NCI-H82 treated with DMSO at 0.1 percent for 48 hours (cell line): Measurements from ENCODE around the gene CACNA2D3.
A peak's percentile ranks its signal among the peaks of the same experiment; 100 is the strongest.

Experiments
- DNase-seq: peaks from one replicate; lab custom pipeline; 2025; ENCODE audit not compliant: unreplicated experiment; lab: John Stamatoyannopoulos, UW

CACNA2D3 gene

DNA sequence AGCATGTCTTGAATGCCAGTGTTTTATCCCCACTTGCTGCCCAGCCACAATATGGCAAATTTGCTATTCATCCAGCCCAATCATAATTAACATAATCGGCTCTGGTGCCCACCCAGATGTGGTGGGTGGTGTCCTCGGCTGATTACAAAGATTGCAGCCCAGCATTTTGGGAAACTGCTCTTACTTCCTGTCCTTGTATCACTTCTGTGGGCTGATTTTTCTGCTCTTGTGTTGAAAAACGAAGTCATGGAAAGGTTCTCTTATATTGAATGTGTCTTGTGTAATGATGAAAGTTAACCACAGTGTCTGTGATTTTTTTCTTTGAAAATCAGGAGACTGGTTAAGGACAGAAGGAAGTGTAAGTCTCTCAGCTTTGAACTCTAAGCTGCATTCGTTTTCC, 141.7 kb downstream of the CACNA2D3 start:
- no peak for DNase-seq

DNA sequence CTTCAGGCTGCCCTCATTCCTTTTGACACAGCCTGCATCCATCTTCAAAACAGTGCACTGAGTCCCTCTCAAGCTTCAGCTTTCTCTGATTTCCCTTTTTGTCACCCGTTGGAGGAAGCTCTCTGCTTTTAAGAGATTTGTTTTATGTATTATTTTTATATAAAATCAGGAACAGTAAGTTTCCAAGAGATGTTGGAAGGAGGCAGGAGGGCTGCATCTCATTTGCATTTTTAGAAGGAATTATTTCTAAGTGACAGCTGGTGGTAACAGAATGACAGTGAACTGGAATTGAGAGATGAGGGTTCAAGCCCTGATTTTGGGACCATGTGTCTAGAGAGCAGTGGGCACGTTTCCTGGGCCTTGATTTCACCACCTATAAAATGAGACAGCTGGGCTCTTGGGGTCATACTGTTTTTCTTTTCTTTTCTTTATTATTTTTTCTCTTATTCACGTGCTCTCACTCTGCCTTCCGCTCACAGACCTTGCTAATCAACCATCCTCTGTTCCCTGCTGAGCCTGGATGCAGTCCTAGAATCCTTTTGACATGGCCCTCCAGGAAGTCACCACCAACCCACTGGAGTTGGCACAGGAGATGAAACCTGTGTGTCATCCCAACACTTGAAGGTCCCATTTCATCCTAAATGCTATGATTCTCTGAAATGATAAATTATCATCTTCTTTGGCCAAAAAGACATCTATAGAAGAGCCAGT, 148.6 kb downstream of the CACNA2D3 start:
- DNase-seq: no peak

DNA sequence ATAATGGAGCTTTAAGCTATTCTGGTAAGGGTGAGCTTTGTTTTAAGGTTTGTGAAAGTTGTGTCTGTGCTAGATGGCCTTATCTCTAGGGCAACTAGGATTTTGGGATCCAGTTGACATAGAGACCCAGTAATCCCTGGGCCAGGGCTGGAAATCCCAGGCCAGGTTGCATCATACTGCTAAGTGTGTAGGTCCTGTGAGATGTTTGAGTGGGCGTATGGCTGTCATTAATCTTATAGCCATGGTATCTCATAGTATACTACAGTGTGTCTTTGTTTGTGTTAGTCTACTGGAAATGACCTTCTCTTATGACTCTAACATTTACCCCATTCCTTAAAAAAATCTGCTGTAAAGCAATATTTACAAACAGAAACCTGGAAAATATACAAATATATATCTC, 151.4 kb downstream of the CACNA2D3 start:
- DNase-seq: no peak

DNA sequence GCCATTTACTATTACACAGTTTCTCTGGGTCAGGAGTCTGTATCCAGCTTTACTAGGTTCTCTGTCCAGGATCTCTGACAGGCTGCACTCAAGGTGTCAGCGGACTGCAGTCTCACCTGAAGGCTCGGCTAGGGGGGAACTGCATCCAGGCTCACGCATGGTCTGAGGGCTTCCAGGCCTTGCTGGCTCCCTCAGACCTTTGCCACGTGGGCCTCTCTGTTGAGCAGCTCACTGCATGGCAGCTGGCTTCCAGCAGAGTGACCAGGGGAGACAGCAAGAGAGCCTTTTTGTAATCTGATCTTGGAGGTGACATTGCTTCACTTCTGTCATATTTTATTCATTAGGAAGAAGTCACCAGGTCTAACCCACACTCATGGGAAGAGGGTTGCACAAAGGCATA, 152.3 kb downstream of the CACNA2D3 start:
- DNase-seq: no peak

DNA sequence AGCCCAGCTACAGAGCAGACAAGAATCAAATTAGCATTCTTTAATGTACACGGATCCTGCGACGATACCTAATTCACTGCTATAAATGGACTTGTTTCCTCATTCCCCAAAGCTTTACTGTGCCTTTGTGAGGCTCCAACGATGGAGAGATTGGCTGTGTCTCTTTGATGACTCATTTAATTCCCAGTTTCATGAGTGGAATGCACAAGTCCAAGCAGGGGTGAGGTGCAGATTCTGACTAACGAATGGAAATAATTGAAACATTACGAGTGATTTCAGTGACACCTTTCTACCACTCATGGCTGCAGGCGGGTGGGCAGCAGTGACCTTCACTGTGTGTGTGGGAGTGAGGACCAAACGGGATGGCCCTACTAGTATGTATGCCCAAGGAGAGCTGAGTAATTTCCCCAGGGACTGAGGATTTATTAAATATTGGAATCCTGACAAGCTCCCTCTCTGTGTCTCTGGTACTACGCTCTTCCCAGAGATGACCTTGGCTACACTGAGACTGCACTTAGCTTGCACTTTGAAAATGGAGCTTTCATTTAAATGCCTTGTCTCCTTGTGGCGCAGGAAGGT, 156.7 kb downstream of the CACNA2D3 start:
- DNase-seq: no peak

DNA sequence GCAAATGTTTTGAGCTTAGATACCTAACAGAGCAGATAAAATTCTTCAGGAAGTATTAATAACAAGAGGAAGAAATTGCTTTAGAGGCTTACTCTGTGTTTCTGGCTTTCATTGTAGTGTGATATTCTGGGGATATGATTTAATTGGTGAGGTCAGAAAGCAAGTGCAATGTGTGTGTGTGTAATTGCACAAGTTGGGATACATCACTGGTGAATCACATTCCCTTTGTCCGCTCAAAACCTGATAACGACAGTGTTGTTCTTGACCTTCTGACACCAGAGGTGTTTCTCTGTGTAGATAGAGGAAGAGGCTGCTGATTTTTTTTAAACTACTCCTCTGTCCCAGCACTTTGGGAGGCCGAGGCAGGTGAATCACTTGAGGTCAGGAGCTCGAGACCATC, 161.1 kb downstream of the CACNA2D3 start:
- no peak for DNase-seq

DNA sequence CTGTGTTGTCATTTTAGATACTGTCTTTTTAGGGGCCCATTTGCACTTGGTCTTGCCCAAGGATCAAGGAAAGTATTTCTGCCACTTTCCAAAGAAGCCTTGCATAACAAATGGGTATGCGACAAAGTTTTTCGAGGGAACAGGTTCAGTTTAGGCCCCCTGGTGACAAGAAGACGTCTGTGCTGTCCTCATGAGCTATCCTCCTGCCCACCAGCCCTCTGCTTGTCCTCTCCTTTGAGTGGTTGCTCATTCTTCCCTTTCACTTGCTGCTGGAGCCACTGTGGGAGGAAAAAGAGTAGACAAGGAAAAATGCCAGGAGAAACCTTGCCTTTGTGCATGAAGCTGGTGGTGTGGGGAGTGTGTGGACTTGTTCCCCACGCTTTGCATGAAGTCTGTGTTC, 171.9 kb downstream of the CACNA2D3 start:
- DNase-seq: no peak

DNA sequence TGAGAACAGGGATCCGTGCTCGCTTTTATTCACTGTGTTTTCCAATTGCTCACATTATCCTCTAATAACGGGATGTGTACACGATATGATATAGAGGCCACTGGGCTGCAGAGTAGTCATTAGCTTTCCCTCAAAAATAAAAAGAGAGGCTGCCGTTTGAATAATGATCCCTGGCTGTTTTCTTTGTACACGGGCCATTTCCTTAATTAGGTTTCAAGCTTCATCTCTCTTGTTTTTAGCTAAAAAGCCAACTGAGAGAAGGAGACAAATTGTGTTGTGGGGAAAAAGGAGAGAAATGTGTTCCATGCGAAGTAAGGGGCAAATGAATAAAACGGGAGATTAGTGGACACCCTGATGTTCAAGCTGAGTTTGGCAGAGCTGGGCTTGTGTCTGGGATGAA, 174.2 kb downstream of the CACNA2D3 start:
- DNase-seq: no peak

DNA sequence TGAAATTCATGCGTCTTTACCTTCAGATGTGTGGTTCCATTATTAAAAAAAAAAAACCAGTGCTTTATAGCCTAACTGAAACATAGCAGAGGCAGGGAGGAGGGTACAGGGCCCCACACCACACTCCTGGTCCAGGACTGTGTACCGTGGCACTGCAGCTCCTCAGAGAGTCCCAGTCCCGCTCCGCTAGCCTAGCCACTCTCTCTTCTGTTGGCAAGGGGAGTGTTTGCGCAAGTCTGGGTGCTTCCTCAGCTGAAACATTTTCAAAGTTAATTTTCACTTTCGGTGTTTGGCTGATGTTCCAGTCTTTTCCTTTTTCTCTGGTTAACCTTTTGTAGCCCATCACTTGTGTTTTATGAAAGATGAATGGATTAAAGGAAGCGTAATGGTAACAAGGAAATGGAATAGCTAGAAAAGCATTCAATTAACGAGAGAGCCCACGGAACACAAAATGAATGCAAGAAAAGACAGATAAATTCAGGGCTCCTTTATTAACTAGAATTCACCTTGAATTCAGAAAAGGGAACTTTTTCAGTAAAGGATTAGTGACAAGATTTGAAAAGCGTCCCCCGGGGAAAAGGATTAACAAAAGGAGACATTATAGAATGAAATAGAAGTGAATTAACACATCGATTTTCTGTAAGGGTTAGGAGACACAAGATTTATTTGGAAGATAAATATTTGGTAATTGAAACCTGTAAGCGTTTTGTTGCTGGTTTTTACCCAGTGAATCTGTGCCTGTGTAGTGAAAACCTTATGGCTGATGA, 177.0 kb downstream of the CACNA2D3 start:
- peak; percentile 4 for DNase-seq

DNA sequence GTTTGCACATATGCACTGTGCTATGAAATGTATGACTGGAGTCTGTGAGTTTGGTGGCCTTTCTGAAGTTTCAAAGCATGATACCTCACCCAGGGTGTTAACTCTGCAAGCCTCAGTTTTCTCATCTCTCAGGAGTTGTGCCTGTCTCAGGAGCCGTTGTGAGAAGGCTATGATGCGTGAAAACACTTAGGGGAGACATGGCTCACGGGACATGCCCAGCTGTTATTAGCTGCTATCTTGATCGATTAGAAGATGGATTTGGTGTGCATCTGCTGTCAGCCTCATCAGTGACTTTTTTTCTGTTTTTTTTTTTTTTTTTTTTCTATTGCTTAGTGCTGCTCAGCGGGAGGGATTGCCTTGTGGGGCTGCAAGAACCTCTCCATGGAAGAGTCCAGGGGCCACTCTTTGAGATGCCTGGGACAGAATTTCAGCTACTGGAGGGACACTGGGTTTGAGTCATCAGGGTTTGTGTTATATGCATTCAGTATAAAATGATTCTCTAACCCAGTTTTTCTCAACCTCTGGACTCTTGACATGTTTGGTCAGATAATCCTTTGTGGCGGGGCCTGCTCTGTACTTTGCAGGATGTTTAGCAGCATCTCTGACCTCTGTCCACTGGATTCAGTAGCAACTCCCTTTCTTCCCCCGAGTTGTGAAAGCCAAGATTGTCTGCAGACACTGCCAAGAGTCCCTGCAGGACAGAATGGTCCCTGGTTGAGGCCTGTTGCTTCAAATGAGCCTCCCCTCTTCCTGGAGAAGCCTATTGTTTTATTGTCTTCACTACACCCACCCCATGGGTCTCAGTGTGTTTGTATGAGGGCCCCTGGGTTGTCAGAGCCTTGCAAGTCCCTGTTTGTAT, 181.4 kb downstream of the CACNA2D3 start:
- DNase-seq: no peak

DNA sequence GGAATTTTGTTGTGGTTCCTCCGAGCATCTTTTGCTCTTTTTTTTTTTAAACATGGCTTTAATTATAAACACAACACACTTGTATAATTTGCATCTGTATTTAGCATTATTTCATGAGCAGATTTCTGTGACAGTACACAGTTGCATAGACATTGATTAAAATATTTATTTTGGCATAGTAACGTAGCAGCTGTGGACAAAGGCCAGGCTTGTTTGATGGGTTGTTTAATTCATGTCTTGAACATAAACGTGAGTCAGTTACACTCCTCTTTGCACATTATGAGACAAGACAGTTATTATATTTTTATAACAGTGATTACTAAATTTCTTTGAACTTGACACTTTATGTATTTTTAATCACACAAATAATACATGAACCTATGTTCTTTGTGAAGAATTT, 182.5 kb downstream of the CACNA2D3 start:
- no peak for DNase-seq

DNA sequence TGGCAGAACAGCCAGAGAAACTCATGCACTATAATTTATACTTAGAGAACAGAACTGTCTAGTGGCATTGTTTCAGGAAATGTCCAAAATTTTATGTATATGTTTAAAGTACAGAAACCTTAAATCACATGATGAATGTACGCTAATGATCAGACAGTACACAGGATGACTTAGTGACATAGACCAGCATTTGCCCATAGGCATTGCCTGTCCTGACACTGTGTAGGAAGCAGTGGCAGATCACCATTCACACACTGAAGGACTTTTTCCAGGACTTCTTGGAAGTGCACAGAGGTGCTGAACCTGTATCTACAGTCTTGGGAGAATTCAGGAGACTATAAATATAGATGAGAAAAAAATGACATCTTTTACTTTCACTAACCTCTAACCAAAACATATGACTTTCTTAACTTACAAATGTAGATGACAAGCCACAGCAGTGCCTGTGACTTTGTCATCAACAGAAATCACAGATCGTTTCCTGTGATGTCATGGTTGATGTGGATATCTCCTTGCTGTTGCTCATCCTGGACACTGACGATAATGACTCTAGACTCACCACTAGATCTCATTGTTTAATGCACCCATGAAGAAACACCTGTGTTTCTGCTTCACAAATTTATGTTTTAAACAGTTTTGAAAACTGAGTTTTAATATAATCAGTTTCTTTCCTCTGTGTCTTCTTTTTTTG, 183.2 kb downstream of the CACNA2D3 start:
- DNase-seq: no peak

DNA sequence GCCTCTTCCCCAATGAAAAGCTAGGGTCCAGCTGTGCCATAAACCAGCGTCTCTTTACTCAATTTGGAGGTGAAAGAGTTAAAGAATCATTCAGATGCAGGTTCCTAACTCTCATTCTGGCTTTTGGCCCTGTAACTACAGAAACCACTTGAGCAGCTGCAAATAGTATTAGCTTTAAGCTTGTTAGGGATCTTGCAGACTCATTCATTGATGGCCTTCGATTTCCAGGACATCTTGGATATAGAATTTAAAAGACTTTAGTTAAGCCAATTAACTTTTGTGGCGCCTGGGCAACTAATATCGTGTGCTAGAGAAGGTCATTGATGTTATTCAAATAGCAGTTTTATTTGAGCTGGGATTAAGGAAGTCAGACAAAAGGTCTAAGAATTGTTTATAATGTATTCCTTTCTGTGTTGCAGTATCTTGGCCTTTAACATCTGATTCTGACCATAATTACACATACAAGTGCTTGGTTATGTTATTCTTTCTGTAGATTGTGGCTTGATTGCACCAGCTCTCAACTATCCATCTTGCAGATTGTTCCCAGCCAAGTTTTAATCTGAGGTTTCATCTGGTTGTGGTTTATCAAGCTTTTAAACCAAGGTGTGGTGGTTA, 185.3 kb downstream of the CACNA2D3 start:
- DNase-seq: peak; percentile 96

DNA sequence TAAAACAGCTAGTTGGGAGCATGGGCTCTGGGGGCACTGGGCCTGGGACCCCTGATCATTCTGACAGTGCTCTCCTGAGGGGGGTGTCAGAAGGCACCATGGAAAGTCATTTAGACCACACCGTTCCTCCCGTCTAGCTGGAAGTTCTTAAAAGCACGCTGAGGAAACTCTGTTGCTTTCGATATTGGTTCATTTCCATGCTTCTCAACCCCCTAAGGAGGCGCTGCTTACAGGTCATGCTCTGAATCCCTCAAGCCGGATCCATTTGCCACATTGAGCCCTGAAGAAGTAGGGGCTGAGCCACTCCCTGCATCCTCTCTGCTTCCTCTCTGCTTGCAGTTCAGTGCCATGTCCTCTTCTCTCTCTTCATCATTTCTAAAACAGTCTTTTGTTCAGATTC, 187.2 kb downstream of the CACNA2D3 start:
- no peak for DNase-seq

DNA sequence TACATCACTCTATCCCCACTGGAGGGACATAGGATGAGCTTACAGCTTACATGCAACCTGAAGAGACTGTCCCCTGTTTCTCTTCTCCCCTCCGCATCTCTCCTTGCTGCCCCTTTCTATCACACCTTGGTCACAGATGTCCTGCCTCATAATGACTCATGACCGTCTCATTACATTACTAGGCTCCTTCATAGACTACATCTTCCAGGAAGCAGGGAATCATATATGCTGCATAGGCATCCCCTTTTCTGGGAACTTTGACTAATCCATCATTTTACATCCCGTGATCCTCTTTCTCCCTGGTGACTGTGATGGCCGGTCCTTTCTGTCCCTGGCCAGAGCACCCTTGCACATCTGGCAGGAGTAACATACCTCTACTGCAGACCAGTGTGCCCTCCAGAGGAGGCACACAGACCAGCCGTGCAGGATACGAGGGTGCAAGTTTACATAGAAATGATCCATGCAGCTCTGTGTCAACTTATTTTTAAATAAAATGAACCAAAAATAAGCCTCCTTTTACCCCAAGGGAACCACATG, 188.9 kb downstream of the CACNA2D3 start:
- DNase-seq: no peak

DNA sequence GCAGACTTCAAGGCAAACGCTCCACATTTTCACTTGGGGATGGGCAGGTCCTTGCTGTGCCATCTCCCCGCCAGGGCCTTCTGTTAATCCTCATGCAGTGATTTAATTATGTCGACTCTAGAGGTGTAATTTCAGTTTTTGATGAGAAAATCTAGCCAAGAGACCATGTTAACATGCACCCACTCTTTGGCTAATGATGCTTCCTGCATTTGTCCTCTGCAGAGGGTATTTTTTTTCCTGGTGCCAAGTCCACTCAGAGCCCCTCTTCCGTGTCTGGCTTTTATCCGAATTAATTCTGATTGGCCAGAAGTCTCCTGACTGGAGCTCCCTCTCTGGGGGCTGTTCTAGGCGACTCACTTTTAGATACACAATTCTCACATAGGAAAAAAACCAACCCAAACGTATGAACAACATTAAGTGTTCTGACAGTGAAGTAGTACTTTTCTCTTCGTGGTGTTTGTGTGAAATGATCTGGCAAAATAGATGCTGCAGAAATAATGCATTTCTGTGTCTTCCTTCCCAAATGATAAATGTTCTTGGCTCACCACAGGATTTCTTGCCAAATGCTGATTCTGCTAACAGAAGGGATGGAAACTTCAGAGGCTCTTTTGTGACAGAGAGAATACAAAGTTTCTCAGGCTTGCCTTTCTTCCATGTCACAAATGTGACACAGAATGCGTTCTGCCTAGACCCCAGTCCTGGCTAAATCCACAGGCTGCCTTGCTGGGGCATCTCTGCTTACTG, 190.0 kb downstream of the CACNA2D3 start:
- no peak for DNase-seq

DNA sequence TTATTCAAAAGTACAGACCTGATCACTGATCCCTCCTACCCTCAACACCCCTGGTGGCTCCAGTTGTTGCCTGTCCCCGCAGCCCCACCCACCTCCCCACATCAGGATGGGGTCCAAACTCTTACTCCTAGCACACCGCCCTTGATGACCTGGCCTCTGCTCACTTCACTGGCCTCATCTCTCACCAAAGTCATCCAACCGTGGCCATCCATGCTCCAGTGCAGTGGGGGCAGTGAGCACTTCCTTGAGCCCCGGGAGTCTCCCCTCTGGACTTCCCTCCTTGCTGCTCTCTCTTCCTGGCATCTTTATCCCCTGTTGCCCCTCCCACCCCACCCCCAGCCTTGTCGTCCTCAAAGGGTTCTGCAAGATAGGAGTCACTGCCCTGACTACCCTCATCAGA, 191.1 kb downstream of the CACNA2D3 start:
- DNase-seq: no peak

DNA sequence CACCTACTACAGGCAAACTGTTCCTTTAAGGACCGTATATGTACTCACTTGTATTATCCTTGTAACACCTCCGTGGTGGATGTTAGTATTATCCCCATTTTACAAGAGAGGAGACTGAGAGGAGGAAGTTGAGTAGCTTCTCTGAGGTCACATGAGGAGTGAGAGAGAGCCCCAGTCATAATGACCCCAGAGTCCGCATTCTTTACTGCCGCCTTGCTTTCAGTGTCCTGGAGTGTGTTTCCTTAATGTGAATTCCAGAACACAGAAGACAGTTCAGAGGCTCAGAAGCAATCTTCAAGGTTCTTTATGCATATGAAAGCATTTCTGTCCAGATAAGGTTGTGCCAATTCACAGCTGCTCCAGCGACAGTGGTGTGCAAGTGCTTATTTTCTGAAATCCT, 199.2 kb downstream of the CACNA2D3 start:
- no peak for DNase-seq

DNA sequence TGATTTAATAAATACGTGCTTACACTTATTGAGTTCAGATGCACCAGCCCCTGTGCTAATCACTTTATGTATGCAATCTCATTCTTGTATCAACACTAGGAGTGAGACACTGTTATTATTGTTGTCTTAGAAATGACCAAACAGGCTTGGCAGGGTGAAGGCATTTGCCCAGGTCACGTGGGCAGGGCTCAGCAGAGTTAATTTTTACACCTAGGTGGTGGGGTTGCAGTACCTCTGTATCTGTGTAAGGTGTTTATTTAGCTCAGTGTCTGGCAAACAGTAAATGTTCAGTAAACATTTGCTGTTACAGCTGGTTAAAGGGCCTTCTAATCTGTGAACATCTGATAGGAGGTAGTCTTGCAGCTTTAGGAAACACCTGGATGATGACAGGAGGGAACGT, 200.0 kb downstream of the CACNA2D3 start:
- DNase-seq: no peak
